Measurements from ENCODE around the gene FOXP2. TPM values are rescaled to one million over a fixed set of nuclear protein-coding genes. Genes with fewer than 3 reads are reported as not detected.

FOXP2 gene
- total and polyA plus RNA-seq, 9 of the 15 experiments (the other 6 are each of a cell fraction or from before 2014, with no cell fraction given) = not detected

- under 1% methylated on average over 12 of the region's 12 CpGs for WGBS (ENCODE audit: insufficient coverage, low coverage, missing lambda C conversion rate)
- Histone ChIP-seq H3K9ac (ENCODE audit: insufficient read depth in 1 of 2, low read depth in 2 of 2, low read length in 2 of 2) (no peak overlapping the region), H3K9me3 (replicated peaks; ENCODE audit: control insufficient read depth, insufficient read depth, low read depth, low read length) (no peaks in the 10 kb centered on the region; the same call in 1 of the 2 replicates), H3K27ac (ENCODE audit: extremely low read depth, low read depth, low read length) (no peak overlapping the region), H3K27me3 (ENCODE audit: control insufficient read depth in 2 of 2, insufficient read depth in 2 of 2, low read length in 2 of 2) (no peaks in the 10 kb centered on the region), H3K9me1 (ENCODE audit: control insufficient read depth, insufficient read depth, low read length) (no peaks in the 10 kb centered on the region), H2AFZ (ENCODE audit: low read depth, low read length) (no peak overlapping the region), H3K79me2 (ENCODE audit: control insufficient read depth, insufficient read depth, low read length) (no peaks in the 10 kb centered on the region), H3K36me3 (ENCODE audit: control insufficient read depth, insufficient read depth, low read length) (no peaks in the 10 kb centered on the region), H3K4me3 (no peak overlapping the region), H3K4me2 (ENCODE audit: insufficient read depth, low read length) (no peak overlapping the region), H4K20me1 (replicated peaks; ENCODE audit: control insufficient read depth, insufficient read depth, low read length) (no peaks in the 10 kb centered on the region), H3K4me1 (replicated peaks in 1 of 2; ENCODE audit: control insufficient read depth in 2 of 2, insufficient read depth in 2 of 2, low read length in 2 of 2) (no peaks in the 10 kb centered on the region)
- intact Hi-C loops (cut with micrococcal nuclease) = no loop called here
- no peak for ATAC-seq
- BruUV-seq (replicated peaks) = no TSS peak
- no peak for FAIRE-seq
- TF ChIP-seq HDAC3 (IDR thresholded peaks at IDR 0.05; ENCODE audit: borderline replicate concordance, partially characterized antibody) (no peak), CBX5 (IDR thresholded peaks at IDR 0.05; ENCODE audit: borderline replicate concordance, low read depth) (no peak)
- DNase-seq (ENCODE audit: extremely low read depth in 1 of 4, low spot score in 3 of 4) = no peak
- ChIA-PET POLR2A (no interaction called here), CTCF (ENCODE audit: low intra/inter-chr PET ratio) (interaction anchor here (0.6 kb wide), 1 partner anchor 15 kb away, joined by 3 read pairs; no protein-coding TSS in a partner anchor)
- in situ Hi-C loops (cut with MboI) = no loop called here
Observed at GRCh38 chr7:114459574-114459973, 45.0 kb downstream of the FOXP2 start.

GRCh38 chr7:114460021-114460420 lies 45.4 kb downstream of the FOXP2 start:
- no peak overlapping the region for H2AFZ ChIP-seq (ENCODE audit: low read depth, low read length)
- no peaks in the 10 kb centered on the region for H3K36me3 ChIP-seq (ENCODE audit: control insufficient read depth, insufficient read depth, low read length)
- FAIRE-seq = no peak
- no peak overlapping the region for H3K9ac ChIP-seq (ENCODE audit: insufficient read depth in 1 of 2, low read depth in 2 of 2, low read length in 2 of 2)
- H3K9me3 ChIP-seq (replicated peaks; ENCODE audit: control insufficient read depth, insufficient read depth, low read depth, low read length) = no peaks in the 10 kb centered on the region; the same call in 1 of the 2 replicates
- intact Hi-C loops (cut with micrococcal nuclease) (no loop called here), in situ Hi-C loops (cut with MboI) (no loop called here)
- no peak for ATAC-seq
- no peak for TF ChIP-seq ESRRB (CRISPR knock-in tag; IDR thresholded peaks at IDR 0.05; ENCODE audit: borderline replicate concordance)
- TF ChIP-seq NR4A1 (CRISPR knock-in tag; IDR thresholded peaks at IDR 0.05) = no peak
- TF ChIP-seq NR4A1 (tag; IDR thresholded peaks at IDR 0.05) = no peak
- no peak for TF ChIP-seq BCLAF1 (IDR thresholded peaks at IDR 0.05; ENCODE audit: borderline replicate concordance in 1 of 2, control insufficient read depth in 1 of 2, low read depth in 2 of 2, low read length in 1 of 2)
- no peak for TF ChIP-seq TFE3 (CRISPR knock-in tag; IDR thresholded peaks at IDR 0.05)
- CTCF ChIA-PET (ENCODE audit: low intra/inter-chr PET ratio) = interaction anchor here (0.6 kb wide), 1 partner anchor 15 kb away, joined by 3 read pairs; no protein-coding TSS in a partner anchor
- H3K27ac ChIP-seq (ENCODE audit: extremely low read depth, low read depth, low read length) = no peak overlapping the region
- H3K79me2 ChIP-seq (ENCODE audit: control insufficient read depth, insufficient read depth, low read length) = no peaks in the 10 kb centered on the region
- DNase-seq (ENCODE audit: extremely low read depth in 1 of 4, low spot score in 3 of 4) = no peak
- WGBS (ENCODE audit: insufficient coverage, low coverage, missing lambda C conversion rate) = 0% methylated on average over 2 of the region's 2 CpGs
- no peak overlapping the region for H3K4me2 ChIP-seq (ENCODE audit: insufficient read depth, low read length)
- no peaks in the 10 kb centered on the region for H3K27me3 ChIP-seq (ENCODE audit: control insufficient read depth in 2 of 2, insufficient read depth in 2 of 2, low read length in 2 of 2)
- H3K4me1 ChIP-seq (replicated peaks in 1 of 2; ENCODE audit: control insufficient read depth in 2 of 2, insufficient read depth in 2 of 2, low read length in 2 of 2) = no peaks in the 10 kb centered on the region
- no peaks in the 10 kb centered on the region for H3K9me1 ChIP-seq (ENCODE audit: control insufficient read depth, insufficient read depth, low read length)
- POLR2A ChIA-PET = no interaction called here
- no TSS peak for BruUV-seq (replicated peaks)
- no peak overlapping the region for H3K4me3 ChIP-seq
- H4K20me1 ChIP-seq (replicated peaks; ENCODE audit: control insufficient read depth, insufficient read depth, low read length) = no peaks in the 10 kb centered on the region
